Measurements from ENCODE around the gene EVPL.
"Not testable (repeated sequence)": the region's sequence is repeated elsewhere in the genome, so short reads cannot be mapped to it uniquely, and the experiment has no call there.

The EVPL gene

DNA sequence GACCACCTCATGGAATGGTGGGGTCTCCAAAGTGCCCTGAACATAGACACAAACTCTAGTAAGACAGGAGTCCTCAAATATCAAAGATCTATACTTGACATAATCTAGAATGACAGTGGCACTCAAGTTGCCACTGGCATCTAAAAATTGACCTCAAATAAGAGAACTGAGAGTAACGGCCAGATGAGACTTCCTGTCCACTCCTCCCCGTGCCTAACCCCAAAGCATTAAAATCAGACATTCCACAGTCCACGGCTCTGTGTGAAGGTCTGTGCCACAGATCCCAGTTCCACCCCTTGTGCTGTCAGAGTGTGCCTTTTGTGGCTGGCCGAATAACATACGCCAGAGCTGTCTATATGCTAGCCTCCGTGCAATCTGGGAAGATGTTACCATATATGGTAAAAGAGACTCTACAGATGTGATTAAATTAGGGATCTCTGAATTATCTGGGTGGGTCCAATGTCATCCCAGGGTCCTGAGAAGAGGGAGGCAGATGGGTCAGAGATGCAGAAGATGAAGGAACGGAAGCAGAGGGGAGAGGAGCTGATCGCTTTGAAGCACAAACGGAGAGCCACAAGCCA is 21.0 kb upstream of the EVPL start:
- H3K79me2 ChIP-seq (ENCODE audit: insufficient read depth, low read depth) = no peaks in the 10 kb centered on the region

DNA sequence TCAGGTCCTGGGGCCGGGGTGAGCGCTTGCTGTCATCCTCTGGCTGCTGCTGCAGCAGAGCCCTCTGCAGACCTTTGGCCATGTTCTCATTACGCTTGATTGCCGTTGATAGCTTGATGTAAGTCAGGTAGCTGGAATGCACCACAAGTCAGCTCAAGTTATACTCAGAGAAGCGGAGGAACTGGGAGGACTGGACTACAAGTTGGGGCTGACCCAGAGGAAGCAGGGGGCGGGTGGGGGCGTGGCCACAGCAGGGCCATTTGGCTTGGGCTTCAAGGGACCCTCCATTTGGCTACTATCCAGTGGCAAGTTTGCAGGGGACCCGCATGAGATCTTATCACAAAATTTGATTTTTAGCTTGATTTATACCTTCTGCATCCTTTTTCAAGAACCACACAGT is 19.0 kb upstream of the EVPL start:
- no peaks in the 10 kb centered on the region for H4K20me1 ChIP-seq (ENCODE audit: insufficient read depth)
- H3K36me3 ChIP-seq (ENCODE audit: insufficient read depth) = peaks cover 27% of the 10 kb centered on the region; the same call in 1 of the 2 replicates
- TF ChIP-seq, protein P1, sequence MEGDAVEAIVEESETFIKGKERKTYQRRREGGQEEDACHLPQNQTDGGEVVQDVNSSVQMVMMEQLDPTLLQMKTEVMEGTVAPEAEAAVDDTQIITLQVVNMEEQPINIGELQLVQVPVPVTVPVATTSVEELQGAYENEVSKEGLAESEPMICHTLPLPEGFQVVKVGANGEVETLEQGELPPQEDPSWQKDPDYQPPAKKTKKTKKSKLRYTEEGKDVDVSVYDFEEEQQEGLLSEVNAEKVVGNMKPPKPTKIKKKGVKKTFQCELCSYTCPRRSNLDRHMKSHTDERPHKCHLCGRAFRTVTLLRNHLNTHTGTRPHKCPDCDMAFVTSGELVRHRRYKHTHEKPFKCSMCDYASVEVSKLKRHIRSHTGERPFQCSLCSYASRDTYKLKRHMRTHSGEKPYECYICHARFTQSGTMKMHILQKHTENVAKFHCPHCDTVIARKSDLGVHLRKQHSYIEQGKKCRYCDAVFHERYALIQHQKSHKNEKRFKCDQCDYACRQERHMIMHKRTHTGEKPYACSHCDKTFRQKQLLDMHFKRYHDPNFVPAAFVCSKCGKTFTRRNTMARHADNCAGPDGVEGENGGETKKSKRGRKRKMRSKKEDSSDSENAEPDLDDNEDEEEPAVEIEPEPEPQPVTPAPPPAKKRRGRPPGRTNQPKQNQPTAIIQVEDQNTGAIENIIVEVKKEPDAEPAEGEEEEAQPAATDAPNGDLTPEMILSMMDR (conservative IDR thresholded peaks at IDR 0.05; ENCODE audit: low read depth, low read length) = no peak
- H3K4me2 ChIP-seq = no peak overlapping the region
- no peak overlapping the region for H2AFZ ChIP-seq (ENCODE audit: low read depth)
- H3K4me1 ChIP-seq (ENCODE audit: low read depth, poor library complexity, severe bottlenecking) = no peaks in the 10 kb centered on the region
- no peaks in the 10 kb centered on the region for H3K79me2 ChIP-seq (ENCODE audit: insufficient read depth, low read depth)
- no peak overlapping the region for H3K4me3 ChIP-seq (IDR thresholded peaks at IDR 0.05; ENCODE audit: insufficient read depth, low read depth, low read length)
- no peak overlapping the region for H3K9ac ChIP-seq
- no peak overlapping the region for H3K27ac ChIP-seq
- H3K27me3 ChIP-seq (ENCODE audit: insufficient read depth, low read depth) = no peaks in the 10 kb centered on the region

More for the DNA sequence above, 21.0 kb upstream of the EVPL start:
- TF ChIP-seq, protein P1 (conservative IDR thresholded peaks at IDR 0.05; ENCODE audit: low read depth, low read length) = no peak
- Histone ChIP-seq H2AFZ (ENCODE audit: low read depth) (no peak overlapping the region), H3K4me1 (ENCODE audit: low read depth, poor library complexity, severe bottlenecking) (no peaks in the 10 kb centered on the region), H3K27ac (no peak overlapping the region), H3K4me2 (no peak overlapping the region), H3K27me3 (ENCODE audit: insufficient read depth, low read depth) (no peaks in the 10 kb centered on the region), H4K20me1 (ENCODE audit: insufficient read depth) (no peaks in the 10 kb centered on the region), H3K4me3 (IDR thresholded peaks at IDR 0.05; ENCODE audit: insufficient read depth, low read depth, low read length) (no peak overlapping the region), H3K36me3 (ENCODE audit: insufficient read depth) (peaks cover 25% of the 10 kb centered on the region; the same call in 1 of the 2 replicates), H3K9ac (no peak overlapping the region)

DNA sequence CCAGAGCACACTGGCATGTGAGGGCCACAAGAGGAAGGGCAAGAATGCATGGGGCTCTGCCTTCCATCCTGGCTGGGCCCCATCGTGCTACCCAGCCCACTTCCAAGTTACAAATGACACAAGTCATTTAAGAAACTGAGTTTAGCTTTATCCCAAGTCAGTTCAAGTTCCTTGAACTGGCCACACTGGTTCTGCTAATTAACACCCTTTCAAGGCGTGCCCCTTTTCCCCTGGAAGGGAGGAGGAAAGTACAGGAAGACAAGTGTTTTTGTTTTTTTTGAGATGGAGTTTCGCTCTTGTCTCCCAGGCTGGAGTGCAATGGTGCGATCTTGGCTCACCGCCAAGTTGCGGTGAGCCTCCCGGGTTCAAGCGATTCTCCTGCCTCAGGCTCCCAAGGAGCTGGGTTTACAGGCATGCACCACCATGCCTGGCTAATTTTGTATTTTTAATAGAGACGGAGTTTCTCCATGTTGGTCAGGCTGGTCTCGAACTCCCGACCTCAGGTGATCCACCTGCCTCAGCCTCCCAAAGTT is 17.4 kb upstream of the EVPL start:
- not testable (repeated sequence) for H3K27ac ChIP-seq; H3K79me2 ChIP-seq (ENCODE audit: insufficient read depth, low read depth); H4K20me1 ChIP-seq (ENCODE audit: insufficient read depth); H3K4me2 ChIP-seq; H3K27me3 ChIP-seq (ENCODE audit: insufficient read depth, low read depth); H3K9ac ChIP-seq; H3K4me1 ChIP-seq (ENCODE audit: low read depth, poor library complexity, severe bottlenecking); H3K4me3 ChIP-seq (IDR thresholded peaks at IDR 0.05; ENCODE audit: insufficient read depth, low read depth, low read length); H2AFZ ChIP-seq (ENCODE audit: low read depth)
- H3K36me3 ChIP-seq (ENCODE audit: insufficient read depth) = peaks cover 26% of the 10 kb centered on the region; the same call in 1 of the 2 replicates

DNA sequence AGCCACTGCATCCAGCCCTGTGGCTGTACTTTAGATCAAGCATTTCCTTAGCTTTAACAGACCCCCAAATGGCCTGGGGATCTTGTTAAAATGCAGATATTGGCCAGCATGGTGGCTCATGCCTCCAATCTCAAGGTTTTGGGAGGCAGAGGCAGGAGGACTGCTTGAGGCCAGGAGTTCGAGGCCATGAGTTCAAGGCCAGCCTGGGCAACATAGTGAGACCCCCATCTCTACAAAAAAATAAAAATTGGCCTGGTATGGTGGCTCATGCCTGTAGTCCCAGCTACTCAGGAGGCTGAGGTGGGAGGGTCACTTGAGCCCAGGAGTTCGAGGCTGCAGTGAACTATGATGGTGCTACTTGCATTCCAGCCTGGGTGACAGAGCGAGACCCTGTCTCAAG is 15.8 kb upstream of the EVPL start:
- not testable (repeated sequence) for H2AFZ ChIP-seq (ENCODE audit: low read depth); H3K27ac ChIP-seq; H4K20me1 ChIP-seq (ENCODE audit: insufficient read depth); H3K4me2 ChIP-seq; H3K9ac ChIP-seq; H3K27me3 ChIP-seq (ENCODE audit: insufficient read depth, low read depth); H3K79me2 ChIP-seq (ENCODE audit: insufficient read depth, low read depth); H3K4me1 ChIP-seq (ENCODE audit: low read depth, poor library complexity, severe bottlenecking); H3K4me3 ChIP-seq (IDR thresholded peaks at IDR 0.05; ENCODE audit: insufficient read depth, low read depth, low read length)
- H3K36me3 ChIP-seq (ENCODE audit: insufficient read depth) = peaks cover 12% of the 10 kb centered on the region; the same call in 1 of the 2 replicates

DNA sequence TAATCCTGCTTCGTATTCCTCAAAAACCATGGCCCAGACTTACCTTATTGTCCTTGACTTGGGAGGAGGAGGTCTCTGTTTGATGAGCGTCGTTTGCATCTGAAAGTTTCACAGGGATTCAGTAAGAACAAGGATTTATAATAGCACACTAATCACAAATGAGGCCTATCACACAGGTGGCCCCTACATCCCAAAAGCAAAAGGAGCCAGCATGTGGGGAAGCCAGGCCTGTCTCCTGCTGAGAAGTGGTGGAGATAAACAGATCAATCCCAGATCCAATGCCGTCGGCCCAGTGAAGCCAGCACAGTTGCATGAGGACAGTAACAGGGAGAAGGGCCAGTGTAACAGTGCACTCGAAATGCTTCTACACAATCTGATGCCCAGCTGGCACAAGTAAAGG is 13.3 kb upstream of the EVPL start:
- Histone ChIP-seq H3K27ac (no peak overlapping the region), H3K4me3 (IDR thresholded peaks at IDR 0.05; ENCODE audit: insufficient read depth, low read depth, low read length) (no peak overlapping the region)

More for the DNA sequence above, 13.3 kb upstream of the EVPL start:
- Histone ChIP-seq H3K36me3 (ENCODE audit: insufficient read depth) (peaks cover 11% of the 10 kb centered on the region; the same call in 1 of the 2 replicates), H3K4me2 (no peak overlapping the region), H4K20me1 (ENCODE audit: insufficient read depth) (no peaks in the 10 kb centered on the region), H3K27me3 (ENCODE audit: insufficient read depth, low read depth) (no peaks in the 10 kb centered on the region), H2AFZ (ENCODE audit: low read depth) (no peak overlapping the region), H3K79me2 (ENCODE audit: insufficient read depth, low read depth) (no peaks in the 10 kb centered on the region), H3K4me1 (ENCODE audit: low read depth, poor library complexity, severe bottlenecking) (no peaks in the 10 kb centered on the region), H3K9ac (no peak overlapping the region)
- TF ChIP-seq, protein P1 (conservative IDR thresholded peaks at IDR 0.05; ENCODE audit: low read depth, low read length) = no peak
